Activated naive CD4-positive, alpha-beta T cell treated with anti-CD3 and anti-CD28 coated beads, Interleukin-2, amount 10 ng/mL, durations not matched to agents 5 hours and 36 hours (primary cell): Measurements from ENCODE around the gene ZNF841. TPM values are rescaled to one million over a fixed set of nuclear protein-coding genes. Genes with fewer than 3 reads are reported as not detected.

ENCODE experiments used
- total RNA-seq, 2 experiments: library from RNA; stranded (reverse); gene quantifications; one replicate each; pipeline ENCODE4 v1.2.3, GENCODE V29; 2021

The ZNF841 gene
- 10 to 100 TPM; 30.4 to 30.7 TPM for total RNA-seq

GRCh38 chr19:52095172-52096014 lies at the start of gene ZNF841:
Gene ZNF841, minus strand, starts transcription at chr19:52095765. Its CDS starts 10,964 bp downstream, at chr19:52084801.

GRCh38 chr19:52139252-52140031 lies 43.9 kb upstream of the ZNF841 start, which contains the start of gene ZNF616:
Gene ZNF616, minus strand, starts transcription at chr19:52139938. Its CDS starts 9,426 bp downstream, at chr19:52130512.

GRCh38 chr19:52048555-52049501 lies 46.7 kb downstream of the ZNF841 start, which contains the start of gene ZNF432:
Gene ZNF432, minus strand, starts transcription at chr19:52048838. Its CDS starts 1,970 bp downstream, at chr19:52046868.

GRCh38 chr19:52028027-52028779 lies 67.4 kb downstream of the ZNF841 start, which contains the start of gene ZNF614:
Gene ZNF614, minus strand, starts transcription at chr19:52028379. Its CDS starts 2,634 bp downstream, at chr19:52025745.

Other genes starting within 250 kb of the ZNF841 start
- gene ZNF577, start 207.8 kb downstream of the ZNF841 start, total RNA-seq = 1 to 10 TPM; 9.0 TPM
- 10 to 100 TPM; 13.2 to 15.2 TPM for gene ZNF649, start 190.7 kb downstream of the ZNF841 start, total RNA-seq
- 1 to 10 TPM; 6.7 to 7.3 TPM for gene ZNF613, start 168.3 kb downstream of the ZNF841 start, total RNA-seq
- 10 to 100 TPM; 19.2 to 20.2 TPM for gene ZNF350, start 108.9 kb downstream of the ZNF841 start, total RNA-seq
- 10 to 100 TPM; 15.1 to 17.3 TPM for gene ZNF615, start 87.6 kb downstream of the ZNF841 start, total RNA-seq
- 10 to 100 TPM; 10.6 to 10.7 TPM for gene ZNF614, start 67.4 kb downstream of the ZNF841 start, total RNA-seq
- 10 to 100 TPM; 17.1 to 17.2 TPM for gene ZNF432, start 46.9 kb downstream of the ZNF841 start, total RNA-seq
- gene ZNF616, start 44.2 kb upstream of the ZNF841 start, total RNA-seq = 1 to 10 TPM; 9.3 to 9.4 TPM
- gene ZNF836, start 75.9 kb upstream of the ZNF841 start, total RNA-seq = 10 to 100 TPM; 23.2 to 27.9 TPM
- gene PPP2R1A, start 94.3 kb upstream of the ZNF841 start, total RNA-seq = 100 to 1,000 TPM; 193 to 200 TPM
- 10 to 100 TPM; 26.0 to 28.0 TPM for gene ZNF766, start 173.8 kb upstream of the ZNF841 start, total RNA-seq
- 10 to 100 TPM; 16.3 to 19.8 TPM for gene ZNF480, start 201.4 kb upstream of the ZNF841 start, total RNA-seq
- 1 to 10 TPM in 1 of 2 experiments, under 1 TPM in 1; 0.81 to 1.1 TPM for gene ZNF610, start 240.5 kb upstream of the ZNF841 start, total RNA-seq